HG02759 (cell line): ENCODE data around the gene DAB2IP.

Experiments used
- ATAC-seq: cut with Tn5 transposase; IDR thresholded peaks from one replicate; pipeline ENCODE4 v1.9.1; 2021; ENCODE audit warnings: mild to moderate bottlenecking, moderate library complexity; ENCODE audit not compliant: unreplicated experiment

Gene DAB2IP

DNA sequence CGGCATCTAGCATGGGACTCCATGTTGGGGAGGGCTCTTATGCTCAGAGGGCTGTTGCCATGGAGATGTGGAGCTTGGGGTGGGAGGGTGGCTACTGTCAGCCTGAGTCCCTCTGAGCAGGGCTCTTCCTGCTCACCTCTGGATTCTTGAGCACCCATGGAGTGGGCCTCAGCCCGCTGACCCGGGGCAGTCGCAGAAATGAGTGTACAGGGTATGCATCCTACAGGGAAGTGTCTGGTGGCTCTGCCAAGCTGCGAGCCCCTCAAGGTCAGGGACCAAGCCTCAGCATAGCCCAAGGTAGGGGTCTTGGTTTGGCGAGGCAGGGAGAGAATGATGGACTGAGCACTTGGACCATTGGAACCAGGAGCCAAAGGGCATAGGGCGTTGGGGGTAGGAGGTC lies 104.1 kb downstream of the DAB2IP start:
- ATAC-seq: no peak

DNA sequence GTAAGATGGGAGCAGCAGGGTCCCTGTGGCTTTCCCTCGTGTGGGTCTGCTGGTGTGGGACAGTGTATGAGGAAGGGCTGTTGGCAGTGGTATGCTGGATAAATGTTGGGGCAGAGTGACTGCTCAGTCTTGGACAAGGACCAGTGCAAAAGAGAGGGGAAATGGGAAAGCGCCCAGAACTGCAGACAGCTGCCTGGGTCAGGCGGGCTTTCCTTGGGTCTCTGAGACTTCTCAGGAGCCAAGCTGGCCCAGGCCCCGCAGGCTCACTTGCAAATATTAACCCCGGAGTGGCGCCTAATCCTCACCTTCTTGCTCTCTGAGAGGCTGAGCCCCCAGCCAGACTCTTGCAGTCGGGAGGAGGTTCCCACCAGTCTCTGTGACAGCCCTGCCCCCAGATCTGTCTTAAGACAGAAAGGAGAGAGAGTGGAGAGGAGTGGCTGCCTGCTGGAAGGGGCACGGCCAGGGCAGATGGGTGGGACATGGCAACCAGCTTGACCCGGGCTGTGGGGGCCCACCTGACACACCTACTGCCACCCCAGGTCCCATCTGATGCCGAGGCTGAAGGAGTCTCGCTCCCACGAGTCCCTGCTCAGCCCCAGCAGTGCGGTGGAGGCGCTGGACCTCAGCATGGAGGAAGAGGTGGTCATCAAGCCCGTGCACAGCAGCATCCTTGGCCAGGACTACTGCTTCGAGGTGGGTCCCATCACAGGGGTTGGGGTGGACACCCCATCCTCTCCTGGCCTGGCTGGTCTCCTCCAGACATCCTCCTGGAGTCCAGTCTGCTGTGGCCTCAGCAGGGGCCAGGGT lies 105.2 kb downstream of the DAB2IP start:
- no peak for ATAC-seq

DNA sequence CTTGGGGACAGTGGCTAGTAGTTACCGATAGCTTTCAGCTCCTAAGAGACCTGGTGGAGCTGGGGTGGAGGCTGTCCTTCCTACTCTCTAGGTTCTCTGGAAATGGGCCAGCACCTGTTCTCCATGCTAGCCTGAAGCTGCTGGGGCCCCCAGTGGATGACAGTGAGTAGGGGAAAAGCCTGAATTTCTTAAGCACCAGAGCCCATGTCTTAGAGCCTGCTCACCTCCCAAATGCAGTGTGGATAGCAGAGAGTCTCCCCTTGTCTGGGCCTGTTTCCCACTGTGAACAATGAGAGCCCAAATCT lies 105.8 kb downstream of the DAB2IP start:
- ATAC-seq: no peak

DNA sequence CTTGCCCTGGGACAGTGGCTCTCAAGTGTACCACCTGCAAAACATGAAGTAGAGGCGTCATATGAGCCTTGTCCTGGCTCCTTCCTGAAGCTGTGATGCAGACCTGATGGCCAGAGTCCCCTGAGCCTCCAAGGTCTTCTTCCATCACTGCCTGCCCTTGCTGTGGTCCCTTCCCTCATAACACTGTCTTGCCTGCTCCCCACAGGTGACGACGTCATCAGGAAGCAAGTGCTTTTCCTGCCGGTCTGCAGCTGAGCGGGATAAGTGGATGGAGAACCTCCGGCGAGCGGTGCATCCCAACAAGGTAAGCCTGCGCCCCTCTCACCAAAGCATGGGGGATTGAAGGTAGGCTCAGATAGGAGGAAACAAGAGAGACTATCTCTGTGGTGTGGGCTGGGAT lies 107.3 kb downstream of the DAB2IP start:
- ATAC-seq: no peak

DNA sequence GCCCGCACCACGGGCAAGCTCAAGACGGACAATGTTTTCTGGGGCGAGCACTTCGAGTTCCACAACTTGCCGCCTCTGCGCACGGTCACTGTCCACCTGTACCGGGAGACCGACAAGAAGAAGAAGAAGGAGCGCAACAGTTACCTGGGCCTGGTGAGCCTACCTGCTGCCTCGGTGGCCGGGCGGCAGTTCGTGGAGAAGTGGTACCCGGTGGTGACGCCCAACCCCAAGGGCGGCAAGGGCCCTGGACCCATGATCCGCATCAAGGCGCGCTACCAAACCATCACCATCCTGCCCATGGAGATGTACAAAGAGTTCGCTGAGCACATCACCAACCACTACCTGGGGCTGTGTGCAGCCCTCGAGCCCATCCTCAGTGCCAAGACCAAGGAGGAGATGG lies 108.6 kb downstream of the DAB2IP start:
- no peak for ATAC-seq

DNA sequence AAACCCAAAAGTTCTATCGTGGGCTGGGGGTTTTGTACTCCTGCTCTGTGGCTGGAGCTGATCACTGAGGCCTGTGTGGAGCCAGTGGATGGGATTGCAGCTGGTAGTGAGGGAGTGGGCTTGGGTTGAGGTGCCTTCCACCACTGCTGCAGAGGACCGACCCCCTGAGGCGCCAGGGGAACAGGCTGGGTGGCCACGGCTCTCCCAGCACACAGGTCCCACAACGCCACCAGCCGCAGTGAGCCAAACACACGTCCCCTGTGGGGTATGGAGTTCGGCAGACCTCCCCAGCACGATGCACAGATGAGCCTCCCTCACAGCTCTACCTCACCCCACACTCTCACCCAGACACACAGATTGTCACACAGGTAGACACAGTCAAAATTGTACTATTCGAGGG lies 109.1 kb downstream of the DAB2IP start:
- no peak for ATAC-seq

DNA sequence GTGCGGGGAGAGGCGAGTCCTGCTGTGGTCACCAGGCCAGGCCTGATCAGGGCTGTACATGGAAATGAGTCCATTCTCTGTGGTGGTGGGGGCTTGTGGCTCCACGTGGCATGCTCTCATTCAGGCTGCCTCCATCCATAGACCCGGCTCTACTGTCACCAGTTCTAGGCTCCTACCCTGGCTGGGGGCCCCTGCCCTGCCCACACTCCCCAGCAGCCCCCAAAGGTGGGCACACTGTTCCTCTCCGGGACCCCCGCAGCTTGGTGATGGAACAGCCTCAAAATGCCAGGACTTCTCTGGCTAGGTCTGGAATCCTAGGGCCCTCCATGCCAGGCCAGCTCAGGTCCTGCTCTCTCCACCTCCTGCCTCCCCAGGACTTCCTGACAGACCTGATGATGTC lies 111.7 kb downstream of the DAB2IP start:
- no peak for ATAC-seq

DNA sequence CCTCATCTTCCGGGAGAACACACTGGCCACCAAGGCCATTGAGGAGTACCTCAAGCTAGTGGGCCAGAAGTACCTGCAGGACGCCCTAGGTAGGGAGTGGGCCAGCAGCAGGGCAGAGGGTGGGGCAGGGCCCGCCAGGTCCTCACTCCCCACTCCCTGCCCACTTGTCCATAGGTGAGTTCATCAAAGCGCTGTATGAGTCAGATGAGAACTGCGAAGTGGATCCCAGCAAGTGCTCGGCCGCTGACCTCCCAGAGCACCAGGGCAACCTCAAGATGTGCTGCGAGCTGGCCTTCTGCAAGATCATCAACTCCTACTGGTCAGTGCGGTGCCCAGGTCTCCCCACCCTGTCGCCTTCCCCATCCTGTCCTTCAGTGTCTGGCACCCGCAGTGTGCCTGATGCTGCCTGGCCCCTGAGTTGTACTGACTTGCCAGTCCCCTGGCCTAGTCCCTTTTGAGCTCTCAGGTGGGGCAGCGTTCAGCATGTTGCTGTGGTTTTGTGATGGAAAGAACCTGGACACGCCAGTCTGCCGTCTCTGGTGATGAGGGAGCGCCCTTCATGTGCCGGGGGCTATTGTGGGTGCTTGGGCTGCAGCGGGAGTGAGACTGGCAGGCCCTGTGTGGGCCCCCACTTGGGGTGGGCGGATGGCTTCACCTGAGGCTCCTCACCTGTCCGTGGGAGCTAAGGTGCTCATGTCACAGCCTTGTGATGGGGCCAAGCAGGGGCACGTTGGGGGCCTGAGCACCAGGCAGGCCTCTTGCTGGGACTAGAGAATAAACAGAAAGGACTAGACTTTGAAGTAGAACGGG lies 112.3 kb downstream of the DAB2IP start:
- ATAC-seq: no peak

DNA sequence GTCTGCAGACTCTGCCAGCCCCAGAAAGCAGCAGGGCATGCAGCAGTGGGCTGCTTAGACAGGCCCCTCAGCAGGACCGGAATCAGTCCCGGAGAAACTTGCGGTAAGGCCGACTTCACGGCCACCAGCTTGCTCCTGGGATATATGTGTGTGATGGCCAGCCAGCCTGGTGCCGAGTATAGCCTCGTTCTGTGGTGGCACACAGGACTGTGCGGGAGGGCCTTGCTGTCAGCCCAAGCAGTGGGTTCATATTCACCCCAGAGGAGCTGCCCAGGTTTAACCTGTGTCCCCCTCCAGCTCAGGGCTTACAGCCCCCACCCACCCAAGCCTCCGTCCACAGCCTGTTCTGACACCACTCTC lies 112.9 kb downstream of the DAB2IP start:
- no peak for ATAC-seq

DNA sequence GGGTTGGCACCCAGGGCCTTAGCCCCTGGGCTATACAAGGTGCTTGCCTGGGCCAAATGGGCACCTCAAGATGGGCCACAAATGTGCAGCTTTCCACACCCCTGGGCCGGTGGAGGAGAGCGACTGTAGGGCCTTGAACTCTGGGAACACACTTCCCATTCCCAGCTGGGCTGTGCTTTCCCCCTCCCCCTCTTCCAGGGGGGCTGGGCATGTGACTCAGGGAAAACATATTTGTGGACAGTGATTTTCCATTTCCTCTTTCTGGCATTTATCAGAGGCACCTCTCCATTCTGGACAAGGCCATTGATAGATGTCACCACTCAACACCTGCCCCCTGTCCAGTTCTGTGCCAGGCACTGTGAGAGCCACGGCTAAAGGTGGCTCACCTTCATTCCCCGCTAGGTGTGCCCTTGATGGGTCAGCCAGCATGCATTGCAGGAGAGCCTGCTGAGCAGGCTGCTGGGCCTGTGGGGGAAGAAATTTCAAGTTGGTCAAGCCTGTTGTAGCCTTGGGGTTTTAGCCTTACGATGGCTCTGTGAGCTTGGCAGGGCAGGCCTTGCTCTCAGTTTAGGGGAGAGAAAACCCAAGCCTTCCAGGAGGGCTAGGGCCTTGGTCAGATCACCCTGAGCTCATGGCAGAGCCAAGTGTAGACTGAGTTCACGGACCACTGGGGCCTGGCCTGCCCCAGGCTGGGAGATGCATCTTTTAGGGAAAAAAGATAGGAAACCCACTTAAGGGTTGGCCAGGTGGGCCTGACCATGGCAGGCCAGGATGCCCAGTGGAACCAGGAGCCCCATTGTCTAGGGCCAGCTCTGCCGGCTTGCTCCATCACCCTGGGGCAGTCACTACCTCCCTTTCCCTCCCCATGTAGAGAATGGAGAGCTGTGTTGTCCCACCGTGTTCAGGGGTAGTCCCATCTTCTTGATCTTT lies 113.9 kb downstream of the DAB2IP start:
- ATAC-seq: no peak

DNA sequence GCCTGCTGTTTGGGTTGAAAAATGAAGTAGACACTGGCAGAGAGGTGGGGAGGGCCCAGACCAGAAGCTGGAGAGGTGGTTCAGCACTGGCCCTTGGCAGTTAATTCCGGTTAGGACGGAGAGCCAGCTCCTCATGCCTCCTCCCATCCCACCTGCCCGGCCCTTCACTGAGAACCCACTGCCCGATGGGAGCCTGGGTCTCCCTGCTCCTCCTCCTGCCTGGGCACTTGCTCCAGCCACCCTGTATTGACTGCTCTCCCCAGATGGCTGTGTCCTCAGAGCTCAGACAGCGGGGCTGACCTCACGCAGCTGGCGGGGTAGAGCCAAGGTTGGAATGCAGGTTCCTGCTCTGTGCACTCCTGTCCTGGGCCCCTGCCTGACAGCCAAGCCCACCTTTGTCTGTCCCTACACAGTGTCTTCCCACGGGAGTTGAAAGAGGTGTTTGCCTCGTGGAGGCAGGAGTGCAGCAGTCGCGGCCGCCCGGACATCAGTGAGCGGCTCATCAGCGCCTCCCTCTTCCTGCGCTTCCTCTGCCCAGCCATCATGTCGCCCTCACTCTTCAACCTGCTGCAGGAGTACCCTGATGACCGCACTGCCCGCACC lies 114.7 kb downstream of the DAB2IP start:
- ATAC-seq: no peak

DNA sequence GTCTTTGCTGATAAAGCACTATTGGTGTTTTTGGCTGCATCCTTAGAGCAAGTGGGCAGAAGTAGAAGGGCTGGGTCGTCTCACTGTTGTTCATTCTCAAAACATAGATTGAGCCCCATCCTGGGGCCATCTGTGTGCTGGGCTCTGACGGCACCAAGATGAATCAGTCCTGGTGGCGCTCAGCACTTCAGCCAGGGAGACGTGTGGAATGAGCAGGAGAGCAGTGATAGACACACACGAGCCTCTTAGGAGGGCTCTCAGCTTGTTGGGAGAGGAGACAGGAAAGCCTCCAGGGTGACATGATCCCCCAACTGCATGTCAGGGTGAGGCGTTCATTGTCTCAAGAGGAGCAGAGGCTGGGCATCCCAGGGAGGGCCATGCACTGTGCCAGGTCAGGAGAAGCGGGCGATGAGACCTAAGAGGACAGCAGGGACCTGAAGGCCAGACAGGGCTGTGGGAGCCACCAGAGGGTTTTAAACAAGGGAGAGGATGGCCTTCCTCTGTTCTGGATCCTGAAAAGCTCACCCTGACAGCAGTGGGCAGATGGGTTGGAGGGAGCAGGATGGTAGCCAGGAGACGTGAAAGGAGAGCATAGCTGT lies 115.8 kb downstream of the DAB2IP start:
- no peak for ATAC-seq

DNA sequence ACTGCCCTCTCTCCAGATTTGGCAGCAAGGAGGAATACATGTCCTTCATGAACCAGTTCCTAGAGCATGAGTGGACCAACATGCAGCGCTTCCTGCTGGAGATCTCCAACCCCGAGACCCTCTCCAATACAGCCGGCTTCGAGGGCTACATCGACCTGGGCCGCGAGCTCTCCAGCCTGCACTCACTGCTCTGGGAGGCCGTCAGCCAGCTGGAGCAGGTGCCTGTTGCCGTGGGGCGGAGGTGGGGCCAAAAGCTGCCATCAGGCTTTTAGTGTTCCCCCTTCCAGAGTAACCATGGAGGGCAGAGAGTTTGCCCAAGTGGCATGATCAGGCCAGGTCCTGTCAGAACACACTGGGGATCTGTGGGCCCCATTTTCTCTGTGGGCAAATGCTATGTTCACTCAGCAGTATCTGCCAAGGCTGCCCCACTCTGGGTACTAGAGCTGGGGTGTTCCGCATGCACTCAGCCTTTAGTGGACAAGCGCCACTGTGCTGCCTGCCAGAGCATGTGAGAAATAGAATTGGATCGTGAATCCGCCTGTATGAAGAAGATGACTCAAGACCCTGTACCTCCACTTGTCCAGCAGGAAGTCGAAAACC lies 117.1 kb downstream of the DAB2IP start:
- ATAC-seq: no peak

DNA sequence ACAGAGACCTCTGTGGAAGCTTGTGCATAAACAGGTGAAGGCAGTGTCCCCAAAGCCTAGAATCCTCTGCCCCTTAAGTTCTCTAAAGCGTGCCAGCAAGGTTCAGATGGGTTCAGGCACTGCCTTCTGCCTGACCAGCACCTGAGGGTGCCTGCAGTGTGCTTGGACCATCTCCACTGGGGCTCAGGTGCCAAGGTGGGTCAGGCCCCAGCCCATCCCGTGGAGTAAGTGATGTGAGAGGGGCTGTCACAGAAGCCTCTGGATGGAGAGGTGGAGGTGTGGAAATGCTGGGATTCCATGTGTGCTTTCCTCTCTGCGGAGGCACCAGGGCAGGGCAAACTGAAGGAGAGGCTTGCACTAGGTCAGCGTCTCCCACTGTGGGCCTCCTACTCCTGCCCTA lies 118.5 kb downstream of the DAB2IP start:
- ATAC-seq: no peak

DNA sequence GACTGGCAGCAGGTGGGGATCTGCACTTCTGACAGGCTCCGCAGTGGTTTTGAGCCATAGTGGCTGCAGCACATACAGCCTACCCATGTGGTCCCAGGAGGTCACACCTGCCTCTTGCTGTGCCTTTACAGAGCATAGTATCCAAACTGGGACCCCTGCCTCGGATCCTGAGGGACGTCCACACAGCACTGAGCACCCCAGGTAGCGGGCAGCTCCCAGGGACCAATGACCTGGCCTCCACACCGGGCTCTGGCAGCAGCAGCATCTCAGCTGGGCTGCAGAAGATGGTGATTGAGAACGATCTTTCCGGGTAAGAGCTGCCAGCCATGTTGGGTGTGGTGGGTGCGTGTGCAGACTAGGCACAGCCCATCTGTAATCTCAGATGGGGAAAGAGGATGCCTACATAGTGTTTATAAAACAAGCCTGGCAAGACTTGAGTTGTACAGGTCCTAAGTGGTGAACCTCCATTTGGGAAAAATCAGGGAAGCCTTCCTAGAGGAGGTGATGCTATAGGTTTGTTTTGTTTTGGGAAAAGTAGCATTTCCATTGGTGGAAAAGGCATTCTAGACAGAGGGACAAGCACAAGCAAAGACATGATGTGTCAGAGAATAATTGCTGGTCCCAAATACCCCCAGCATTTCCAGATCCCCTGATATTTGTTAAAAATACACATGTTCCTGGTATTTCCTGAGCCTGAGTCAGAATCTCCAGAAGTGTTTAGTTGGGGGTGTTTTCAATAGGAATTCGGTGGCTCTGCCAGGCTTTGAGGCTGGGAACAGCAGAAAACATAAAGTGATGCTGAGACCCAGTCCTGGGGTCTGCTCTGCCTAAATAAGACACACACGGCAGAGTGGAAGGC lies 119.2 kb downstream of the DAB2IP start:
- ATAC-seq: no peak

DNA sequence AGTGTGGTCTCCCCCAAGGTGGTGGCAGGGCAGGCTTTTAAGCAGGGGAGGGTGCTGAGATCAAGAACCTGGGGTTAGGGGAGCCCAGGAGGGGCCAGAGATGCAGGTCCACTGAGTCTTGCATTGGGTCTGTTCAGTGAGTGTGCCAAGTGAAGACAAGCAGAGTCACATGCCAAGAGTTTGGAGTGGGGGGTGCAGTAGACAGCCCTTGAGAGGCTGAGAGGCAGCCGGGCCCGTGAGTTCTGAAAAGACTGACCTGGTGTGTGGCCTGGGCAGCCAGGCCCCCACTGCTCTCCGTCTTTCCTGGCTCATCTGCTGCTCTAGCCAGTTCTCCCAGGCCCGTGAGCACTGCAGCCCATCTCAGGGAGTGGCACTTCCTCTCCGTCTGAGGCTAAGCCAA lies 120.0 kb downstream of the DAB2IP start:
- no peak for ATAC-seq

DNA sequence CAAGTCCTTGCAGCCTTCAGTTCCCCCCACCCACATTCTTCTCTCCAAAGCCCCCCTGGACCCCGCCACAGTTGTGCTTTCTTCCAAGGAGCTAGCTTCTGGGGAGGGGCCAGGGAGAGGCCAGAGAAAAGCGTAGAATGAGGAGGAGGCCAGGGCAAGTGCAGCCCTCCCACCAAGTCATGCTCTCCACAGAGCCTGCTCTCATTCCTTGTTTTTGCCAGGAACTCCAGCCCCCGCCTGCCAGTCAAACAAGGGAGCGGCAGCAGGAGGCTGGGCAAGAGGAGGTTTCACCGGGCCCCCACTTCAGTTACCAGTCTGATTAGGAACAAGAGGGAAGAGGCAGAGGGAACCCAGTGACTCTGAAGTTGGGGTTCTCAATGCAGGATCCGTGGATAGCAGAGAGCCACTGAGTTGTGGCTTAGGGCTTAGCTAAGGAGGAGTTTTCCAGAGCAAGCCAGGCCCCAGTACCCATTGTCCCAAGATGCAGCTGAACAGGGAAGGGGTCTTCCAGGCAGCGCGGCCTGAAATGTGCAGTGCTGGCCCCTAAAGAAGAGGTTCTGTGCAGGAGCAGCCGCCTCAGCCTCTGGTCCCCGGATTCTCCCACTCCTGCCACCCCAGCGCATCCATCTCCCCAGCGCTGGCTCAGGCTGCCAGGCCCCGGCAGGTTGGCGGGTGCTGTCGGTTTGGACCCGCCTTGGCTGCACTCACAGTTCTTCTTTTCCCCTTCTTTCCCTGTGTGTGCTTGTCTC lies 120.6 kb downstream of the DAB2IP start:
- ATAC-seq: no peak

DNA sequence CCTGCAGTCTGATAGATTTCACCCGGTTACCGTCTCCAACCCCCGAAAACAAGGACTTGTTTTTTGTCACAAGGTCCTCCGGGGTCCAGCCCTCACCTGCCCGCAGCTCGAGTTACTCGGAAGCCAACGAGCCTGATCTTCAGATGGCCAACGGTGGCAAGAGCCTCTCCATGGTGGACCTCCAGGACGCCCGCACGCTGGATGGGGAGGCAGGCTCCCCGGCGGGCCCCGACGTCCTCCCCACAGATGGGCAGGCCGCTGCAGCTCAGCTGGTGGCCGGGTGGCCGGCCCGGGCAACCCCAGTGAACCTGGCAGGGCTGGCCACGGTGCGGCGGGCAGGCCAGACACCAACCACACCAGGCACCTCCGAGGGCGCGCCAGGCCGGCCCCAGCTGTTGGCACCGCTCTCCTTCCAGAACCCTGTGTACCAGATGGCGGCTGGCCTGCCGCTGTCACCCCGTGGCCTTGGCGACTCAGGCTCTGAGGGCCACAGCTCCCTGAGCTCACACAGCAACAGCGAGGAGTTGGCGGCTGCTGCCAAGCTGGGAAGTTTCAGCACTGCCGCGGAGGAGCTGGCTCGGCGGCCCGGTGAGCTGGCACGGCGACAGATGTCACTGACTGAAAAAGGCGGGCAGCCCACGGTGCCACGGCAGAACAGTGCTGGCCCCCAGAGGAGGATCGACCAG lies 121.3 kb downstream of the DAB2IP start:
- no peak for ATAC-seq
